ES-I3 (cell line): ENCODE results near the gene KDM2B.
A peak's percentile ranks its signal among the peaks of the same experiment; 100 is the strongest.

Experiments used
- H3K36me3 ChIP-seq: 2 replicates; pipeline ENCODE4 v1.6.1; 2013; ENCODE audit warnings: mild to moderate bottlenecking, low read length, control low read depth, moderate library complexity; ENCODE audit not compliant: insufficient read depth
- H3K4me1 ChIP-seq: 2 replicates; pipeline ENCODE4 v1.6.1; 2013; ENCODE audit warnings: mild to moderate bottlenecking, control low read depth, low read length; ENCODE audit not compliant: insufficient read depth
- H3K9ac ChIP-seq: 2 replicates; pipeline ENCODE4 v1.6.1; 2013; ENCODE audit warnings: low read depth, mild to moderate bottlenecking, low read length, moderate library complexity
- H3K9me3 ChIP-seq: 2 replicates; pipeline ENCODE4 v1.6.1; 2013; ENCODE audit warnings: mild to moderate bottlenecking, low read length, moderate library complexity; ENCODE audit not compliant: control insufficient read depth, insufficient read depth

The KDM2B gene

DNA sequence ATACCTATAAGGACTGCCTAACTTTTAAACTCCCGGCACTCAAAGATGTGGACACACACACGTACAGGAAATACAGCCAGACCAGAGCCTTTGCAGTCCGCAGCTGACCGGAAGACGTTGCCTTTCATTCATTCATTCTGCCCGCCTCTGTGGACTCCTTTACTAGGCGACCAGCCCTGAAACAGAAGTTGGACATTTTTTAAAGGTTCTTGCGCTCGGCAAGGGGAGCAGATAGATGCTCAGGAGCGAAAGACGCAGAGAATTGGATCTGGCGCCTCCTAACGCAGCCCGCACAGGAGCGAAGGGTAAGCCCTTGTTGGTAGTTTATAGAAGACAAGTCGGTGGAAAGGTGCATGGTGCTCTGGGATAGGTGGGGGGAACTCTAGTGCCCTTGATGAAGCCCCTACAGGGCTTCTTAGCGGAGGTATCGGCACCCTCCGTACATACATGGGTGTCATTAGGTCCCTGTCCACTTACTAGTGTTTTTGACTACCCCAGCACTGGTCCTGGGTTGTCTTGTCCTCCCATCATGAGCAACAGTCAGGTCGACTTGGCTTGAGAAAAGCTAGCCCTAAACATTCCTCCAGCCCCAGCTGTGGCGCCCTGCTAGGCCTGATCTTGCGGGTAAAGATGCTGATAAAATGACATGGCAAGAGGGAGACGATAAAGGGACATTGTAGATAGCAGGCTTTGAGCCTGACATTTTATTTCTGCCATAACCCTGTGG is at the start of gene KDM2B:
KDM2B (minus strand) TSS at position 65 of the 727 bp plus-strand sequence. CDS start 112 bp downstream, outside the sequence.
- no peaks in the 10 kb centered on the region for H3K36me3 ChIP-seq
- peaks cover 27% of the 10 kb centered on the region for H3K4me1 ChIP-seq
- peak within 1 kb of the TSS; percentile 97 for H3K9ac ChIP-seq
- H3K9me3 ChIP-seq = no peaks in the 10 kb centered on the region

GRCh38 chr12:121628536-121628935 is 47.7 kb upstream of the KDM2B start:
- Histone ChIP-seq H3K36me3 (no peaks in the 10 kb centered on the region), H3K9ac (peak overlapping the region; percentile 90; the same call in 1 of the 2 replicates), H3K9me3 (no peaks in the 10 kb centered on the region), H3K4me1 (peaks cover 38% of the 10 kb centered on the region)

DNA sequence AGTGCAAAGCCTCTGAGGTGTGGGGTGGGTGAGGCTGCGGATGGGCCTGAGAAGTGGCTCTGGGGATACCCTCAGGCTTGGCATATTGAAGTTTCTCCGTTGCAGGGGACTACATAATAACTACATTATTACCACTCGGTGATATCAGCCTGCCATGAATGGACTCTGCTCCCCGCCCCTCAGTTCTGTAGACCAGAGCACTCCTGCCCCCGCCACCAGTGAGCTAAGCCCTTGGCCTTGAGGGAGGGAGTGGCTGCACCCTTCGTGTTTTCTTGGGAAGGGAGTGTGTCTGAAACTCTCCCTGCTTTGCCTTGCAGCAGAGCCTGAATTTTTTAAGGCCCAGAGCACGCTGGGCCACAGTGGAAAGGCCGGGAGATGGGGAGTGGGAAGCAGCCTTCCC is 47.2 kb upstream of the KDM2B start:
- no peaks in the 10 kb centered on the region for H3K36me3 ChIP-seq
- H3K9ac ChIP-seq = peak overlapping the region; percentile 90
- H3K4me1 ChIP-seq = peaks cover 35% of the 10 kb centered on the region
- no peaks in the 10 kb centered on the region for H3K9me3 ChIP-seq

DNA sequence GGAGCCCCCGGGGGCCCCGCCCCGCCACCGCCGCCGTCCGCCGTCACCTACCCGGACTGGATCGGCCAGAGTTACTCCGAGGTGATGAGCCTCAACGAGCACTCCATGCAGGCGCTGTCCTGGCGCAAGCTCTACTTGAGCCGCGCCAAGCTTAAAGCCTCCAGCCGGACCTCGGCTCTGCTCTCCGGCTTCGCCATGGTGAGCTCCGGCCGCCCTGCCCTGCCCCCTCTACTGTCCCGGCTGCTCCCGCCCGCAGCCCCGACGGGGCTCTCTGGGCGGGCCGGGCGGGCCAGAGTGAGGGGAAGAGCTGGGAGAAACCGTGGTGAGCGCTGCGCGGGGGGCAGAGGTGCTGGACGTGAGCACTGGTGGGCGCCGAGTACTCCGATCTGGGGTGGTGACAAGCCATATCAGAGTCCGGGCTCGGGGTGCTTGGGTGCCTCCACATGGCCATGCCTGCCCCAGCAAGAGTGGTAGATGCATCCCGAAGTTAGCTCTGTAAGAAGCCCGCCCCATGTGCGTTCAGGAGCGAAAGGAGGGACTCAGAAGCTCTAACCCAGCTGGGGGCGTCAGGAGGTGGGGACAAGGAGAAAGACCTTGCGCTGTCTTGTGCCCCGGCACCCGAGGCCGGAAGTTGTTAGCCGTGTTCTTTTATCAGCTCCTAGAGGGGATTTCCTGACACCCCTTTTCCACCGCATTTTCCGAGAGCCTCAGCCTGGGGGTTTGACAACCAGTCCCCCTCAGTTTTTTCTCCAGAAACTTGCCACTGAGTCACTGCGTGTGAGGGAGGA is 46.2 kb upstream of the KDM2B start:
- H3K9ac ChIP-seq = peak overlapping the region; percentile 90
- no peaks in the 10 kb centered on the region for H3K36me3 ChIP-seq
- peaks cover 25% of the 10 kb centered on the region for H3K4me1 ChIP-seq
- H3K9me3 ChIP-seq = no peaks in the 10 kb centered on the region

- Histone ChIP-seq H3K4me1 (peaks cover 22% of the 10 kb centered on the region), H3K9me3 (no peaks in the 10 kb centered on the region), H3K36me3 (no peaks in the 10 kb centered on the region), H3K9ac (peak within 1 kb of the TSS; percentile 90)
Measured at GRCh38 chr12:121626087-121626852, 45.4 kb upstream of the KDM2B start, which contains the start of gene ORAI1. Gene ORAI1 (plus strand): TSS chr12:121626530.

DNA sequence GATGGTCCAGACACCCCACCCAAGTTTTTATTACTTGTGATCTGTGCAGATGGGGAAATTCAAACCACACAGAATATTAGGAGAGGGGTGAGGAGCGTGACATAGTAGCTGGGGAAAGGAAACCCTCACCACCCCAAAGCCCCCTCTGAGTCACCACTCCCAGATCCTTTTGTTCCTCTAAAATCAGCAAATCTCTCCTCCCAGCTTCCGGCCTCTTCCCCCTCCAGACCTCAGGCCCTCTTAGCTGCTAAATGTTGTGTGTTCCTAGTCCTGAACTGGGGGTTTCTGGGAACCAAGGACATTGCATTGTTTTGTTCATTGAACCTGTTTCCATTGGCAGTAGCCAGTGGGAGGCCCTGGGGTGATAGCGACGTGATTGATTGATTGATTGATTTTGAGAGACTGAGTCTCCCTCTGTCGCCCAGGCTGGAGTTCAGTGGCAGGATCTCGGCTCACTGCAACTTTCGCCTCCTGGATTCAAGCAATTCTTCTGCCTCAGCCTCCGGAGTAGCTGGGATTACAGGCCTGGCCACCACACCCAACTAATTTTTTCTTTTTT is 39.6 kb upstream of the KDM2B start:
- Histone ChIP-seq H3K4me1 (peaks cover 15% of the 10 kb centered on the region; the same call in 1 of the 2 replicates), H3K9ac (peak overlapping the region; percentile 16), H3K36me3 (no peaks in the 10 kb centered on the region), H3K9me3 (no peaks in the 10 kb centered on the region)

DNA sequence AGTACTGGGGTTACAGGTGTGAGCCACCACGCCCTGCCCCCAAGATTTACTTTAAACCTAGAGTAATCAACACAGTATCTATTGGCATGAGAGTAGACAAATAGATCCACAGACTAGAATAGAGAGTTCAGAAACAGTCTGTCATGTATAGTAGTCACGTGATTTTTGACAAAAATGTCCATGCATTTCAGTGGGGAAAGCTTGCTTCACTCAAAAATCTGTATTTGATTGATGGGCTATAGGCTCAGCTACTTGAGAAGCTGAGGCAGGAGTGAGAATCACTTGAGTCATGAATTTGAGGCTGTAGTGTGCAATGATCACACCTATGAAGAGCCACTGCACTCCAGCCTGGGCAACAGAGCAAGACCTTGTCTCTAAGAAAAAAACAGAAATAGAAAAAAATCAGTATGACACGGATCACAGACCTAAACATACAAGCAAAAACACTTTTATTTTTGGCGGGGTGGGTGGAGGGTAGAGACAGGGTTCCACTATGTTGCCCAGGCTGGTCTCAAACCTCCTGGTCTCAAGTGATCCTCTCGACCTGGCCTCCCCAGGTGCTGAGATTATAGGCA is 37.9 kb upstream of the KDM2B start:
- Histone ChIP-seq H3K9me3 (no peaks in the 10 kb centered on the region), H3K9ac (no peak overlapping the region), H3K36me3 (no peaks in the 10 kb centered on the region), H3K4me1 (peaks cover 11% of the 10 kb centered on the region; the same call in 1 of the 2 replicates)

- no peak overlapping the region for H3K9ac ChIP-seq
- no peaks in the 10 kb centered on the region for H3K9me3 ChIP-seq
- peaks cover 16% of the 10 kb centered on the region for H3K4me1 ChIP-seq
- H3K36me3 ChIP-seq = no peaks in the 10 kb centered on the region
Measured at GRCh38 chr12:121614872-121615467, 34.1 kb upstream of the KDM2B start.

- H3K36me3 ChIP-seq = no peaks in the 10 kb centered on the region
- H3K4me1 ChIP-seq = peaks cover 11% of the 10 kb centered on the region
- H3K9ac ChIP-seq = no peak overlapping the region
- no peaks in the 10 kb centered on the region for H3K9me3 ChIP-seq
Measured at GRCh38 chr12:121613462-121613861, 32.6 kb upstream of the KDM2B start.

DNA sequence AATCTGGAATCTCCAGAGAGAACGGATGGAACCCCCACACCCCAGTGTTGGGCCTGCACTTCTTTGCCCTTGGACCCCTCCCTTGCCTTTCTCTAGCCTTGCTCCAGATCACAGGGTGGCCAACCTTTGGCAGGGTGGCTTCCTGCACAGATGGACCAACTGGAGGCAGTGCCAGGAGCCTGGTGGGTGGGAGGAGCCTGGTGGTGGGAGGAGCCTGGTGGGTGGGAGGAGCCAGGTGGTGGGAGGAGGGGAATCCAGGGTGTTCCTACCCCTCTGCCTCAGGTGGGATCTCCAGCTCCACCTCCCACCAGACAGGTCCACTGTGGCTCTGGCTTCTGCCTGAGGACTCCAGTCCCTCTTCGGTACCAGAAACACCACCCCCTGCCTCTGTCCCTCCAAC is 30.5 kb upstream of the KDM2B start:
- Histone ChIP-seq H3K9me3 (no peaks in the 10 kb centered on the region), H3K9ac (no peak overlapping the region), H3K4me1 (peaks cover 11% of the 10 kb centered on the region), H3K36me3 (no peaks in the 10 kb centered on the region)

DNA sequence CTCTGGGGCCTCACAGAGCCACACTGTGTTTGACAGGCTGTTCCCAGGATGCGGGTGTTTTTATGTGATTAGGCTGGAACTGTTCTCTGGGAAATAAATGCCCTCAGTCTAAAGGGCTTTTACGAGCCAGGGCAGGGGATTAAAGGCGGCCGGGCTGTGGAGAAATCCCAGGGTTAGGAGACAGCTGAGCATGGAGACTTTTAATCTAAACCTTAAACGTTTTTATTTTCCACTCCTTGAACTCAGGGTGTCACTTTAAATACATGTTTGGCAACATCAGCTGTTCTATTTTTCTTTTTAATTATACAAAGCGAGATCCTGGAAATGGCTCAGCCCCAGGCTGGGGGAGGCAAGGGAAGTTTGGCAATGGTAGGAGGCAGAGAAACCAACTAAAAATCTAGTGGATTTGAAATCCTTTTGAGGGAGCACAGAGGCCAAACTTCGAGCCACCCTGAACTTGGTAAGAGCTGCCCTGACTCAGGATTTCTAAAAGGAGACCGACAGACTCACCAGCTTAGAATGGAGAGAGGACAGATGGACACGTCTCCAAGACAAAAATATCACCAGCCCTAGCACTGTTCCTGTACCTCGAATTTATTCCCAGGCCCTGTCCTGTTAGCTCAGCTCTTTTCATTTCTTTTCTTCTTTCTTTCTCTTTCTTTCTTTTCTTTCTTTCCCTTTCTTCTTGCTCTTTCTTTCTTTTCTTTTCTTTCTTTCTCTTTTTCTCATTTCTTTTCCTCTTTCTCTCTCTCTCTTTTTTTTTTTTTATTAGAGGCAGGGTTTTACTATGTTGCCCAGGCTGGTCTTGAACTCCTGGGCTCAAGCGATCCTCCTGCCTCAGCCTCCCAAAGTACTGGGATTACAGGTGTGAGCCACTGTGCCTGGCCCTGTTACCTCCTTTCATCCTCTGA is 29.7 kb upstream of the KDM2B start:
- H3K36me3 ChIP-seq = no peaks in the 10 kb centered on the region
- H3K9me3 ChIP-seq = no peaks in the 10 kb centered on the region
- H3K4me1 ChIP-seq = peaks cover 11% of the 10 kb centered on the region
- no peak overlapping the region for H3K9ac ChIP-seq

GRCh38 chr12:121608301-121608700 is 27.5 kb upstream of the KDM2B start:
- Histone ChIP-seq H3K9ac (no peak overlapping the region), H3K9me3 (no peaks in the 10 kb centered on the region), H3K4me1 (peaks cover 11% of the 10 kb centered on the region), H3K36me3 (no peaks in the 10 kb centered on the region)

DNA sequence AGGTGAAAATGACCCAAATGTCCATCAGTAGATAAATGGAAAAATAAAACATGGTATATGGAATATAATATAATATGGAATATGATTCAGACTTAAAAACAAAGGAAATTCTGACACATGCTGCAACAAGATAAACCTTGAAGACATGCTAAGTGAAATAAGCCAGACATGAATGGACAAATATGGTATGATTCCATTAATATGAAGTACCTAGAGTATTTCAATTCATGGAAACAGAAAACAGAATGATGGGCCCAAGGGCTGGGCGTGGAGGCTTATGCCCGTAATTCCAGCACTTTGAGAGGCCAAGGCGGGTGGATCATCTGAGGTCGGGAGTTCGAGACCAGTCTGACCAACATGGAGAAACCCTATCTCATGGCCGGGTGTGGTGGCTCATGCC is 22.8 kb upstream of the KDM2B start:
- H3K9ac ChIP-seq = no peak overlapping the region
- no peaks in the 10 kb centered on the region for H3K4me1 ChIP-seq
- 0 out of 2 replicates have a peak, but pooled peaks cover 1% of the 10 kb centered on the region for H3K36me3 ChIP-seq
- no peaks in the 10 kb centered on the region for H3K9me3 ChIP-seq
